HS-27A (cell line): ENCODE data around the gene SERPINA12.

Experiments
- DNase-seq: peaks from one replicate; pipeline ENCODE4 v3.0.0-alpha.2; 2012; ENCODE audit warnings: low read depth, missing footprints

SERPINA12 gene

DNA sequence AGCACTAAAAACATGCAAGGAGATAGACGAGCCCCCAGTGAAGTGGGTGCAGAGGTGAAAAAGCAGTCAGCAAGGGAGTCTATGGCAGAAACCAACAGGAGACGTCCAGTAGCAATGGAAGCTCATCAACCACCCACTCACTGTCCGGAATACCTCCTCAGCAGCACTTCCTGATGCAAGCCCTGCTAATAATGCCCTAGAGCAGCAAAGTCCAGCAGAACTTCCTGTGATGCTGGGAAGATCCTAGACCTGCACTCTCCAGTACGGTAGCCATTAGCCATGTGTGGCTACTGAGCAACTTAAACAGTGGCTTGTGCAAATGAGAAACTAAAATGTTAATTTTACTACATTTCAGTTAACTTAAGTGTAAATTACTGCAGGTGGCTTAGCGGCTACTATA, 44.2 kb downstream of the SERPINA12 start:
- DNase-seq = no peak

DNA sequence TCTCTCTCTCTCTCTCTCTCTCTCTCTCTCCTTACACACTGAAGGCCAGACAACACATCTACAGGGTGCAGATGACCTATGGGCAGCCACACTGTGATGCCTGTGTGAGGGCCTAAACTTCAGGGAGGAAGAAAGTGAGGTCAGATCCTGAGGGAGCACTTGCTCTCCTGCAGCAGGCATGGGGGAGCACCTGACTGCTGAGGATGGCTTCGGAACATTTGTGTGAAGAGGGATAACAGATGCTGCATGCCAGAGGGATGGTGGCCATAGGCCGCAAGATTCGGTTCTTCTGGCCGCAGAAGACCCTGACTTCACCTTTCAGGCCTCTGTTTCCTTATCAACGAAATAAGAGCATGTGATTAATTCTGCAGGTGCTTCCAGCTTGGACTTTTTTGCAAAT, 45.0 kb downstream of the SERPINA12 start:
- DNase-seq = no peak

DNA sequence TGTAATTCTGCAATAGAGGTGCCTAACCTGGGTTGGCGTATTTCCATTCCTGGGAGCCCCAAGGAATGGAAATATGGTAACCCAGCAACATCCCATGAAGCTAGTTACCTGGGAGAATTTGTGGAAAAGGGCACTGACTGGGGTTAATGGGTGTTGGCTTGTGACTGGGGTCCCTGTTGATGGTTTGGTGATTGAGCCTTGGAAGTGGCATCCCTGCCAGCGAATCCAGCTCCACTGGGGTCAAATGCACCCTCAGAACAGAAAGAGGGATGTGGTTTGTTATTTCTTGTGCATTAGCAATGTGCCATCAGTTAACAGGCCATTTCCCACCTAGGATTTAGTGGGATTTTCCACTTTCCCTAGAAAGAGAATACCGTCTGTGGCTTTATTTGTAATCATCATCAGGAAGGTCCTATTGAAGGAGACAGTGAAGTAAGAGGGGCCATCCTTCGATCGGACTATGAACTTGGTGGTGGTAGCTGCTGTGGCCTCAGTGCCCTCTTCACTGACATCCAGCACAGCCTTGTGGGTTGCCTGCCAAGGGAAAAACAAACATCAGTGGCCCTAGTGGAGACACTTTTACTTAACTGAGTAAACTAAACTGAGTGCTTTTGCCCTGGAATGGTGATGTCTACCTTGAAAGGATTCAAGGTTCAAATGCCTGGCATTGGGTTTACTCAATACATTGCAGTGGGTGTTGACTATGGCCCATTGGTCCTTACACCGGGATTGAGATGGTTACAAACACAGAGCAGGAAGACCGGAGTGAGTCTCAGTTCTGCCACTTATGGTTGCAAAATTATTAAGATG, 46.3 kb downstream of the SERPINA12 start:
- no peak for DNase-seq

DNA sequence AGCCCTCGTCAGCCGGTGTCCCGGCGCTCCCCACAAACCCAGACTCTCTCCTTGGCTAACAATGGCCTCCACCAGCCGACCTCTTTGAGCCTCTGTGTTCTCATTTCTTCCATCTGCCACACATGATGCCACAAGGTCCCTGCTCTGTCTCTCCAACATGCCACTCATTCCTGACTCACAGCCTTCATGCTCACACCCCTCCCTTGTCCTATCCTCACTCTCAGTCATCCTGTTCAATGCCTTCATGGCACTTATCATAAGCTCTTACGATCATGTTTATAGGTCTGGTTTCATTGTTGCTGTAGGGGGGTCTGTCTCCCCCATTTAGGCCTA, 47.1 kb downstream of the SERPINA12 start:
- no peak for DNase-seq

DNA sequence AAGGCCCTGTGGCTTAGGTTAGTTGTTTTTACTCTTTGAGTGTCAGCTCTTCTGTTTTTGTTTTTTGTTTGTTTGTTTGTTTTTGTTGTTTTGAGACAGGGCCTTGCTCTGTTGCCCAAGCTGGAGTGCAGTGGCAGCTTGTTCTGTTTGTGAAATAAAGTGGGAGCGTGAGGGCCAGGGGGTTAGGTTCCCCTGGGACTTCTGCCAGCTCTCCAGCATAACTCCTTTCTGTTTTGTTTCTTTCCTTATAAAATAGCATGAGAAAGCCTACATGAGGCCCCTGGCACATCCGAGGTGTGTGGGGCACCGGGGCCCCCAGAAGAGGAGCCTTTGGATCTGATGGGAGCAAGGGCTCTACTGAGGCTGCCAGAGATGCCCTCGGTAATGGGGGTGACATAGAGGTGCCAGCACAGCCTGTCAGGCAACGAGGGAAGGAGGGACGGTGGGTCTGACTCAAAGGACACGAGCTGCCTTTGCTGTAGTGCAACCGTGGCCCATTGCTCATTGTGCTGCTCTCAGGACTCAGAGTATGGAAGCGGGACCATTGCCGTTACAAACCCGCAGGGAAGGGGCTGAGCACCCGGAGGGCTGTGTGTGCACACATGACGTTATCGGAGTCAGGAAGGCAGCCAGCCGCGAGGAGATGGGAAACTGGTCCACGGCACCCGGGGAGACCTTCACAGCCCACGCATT, 47.6 kb downstream of the SERPINA12 start:
- DNase-seq = no peak

DNA sequence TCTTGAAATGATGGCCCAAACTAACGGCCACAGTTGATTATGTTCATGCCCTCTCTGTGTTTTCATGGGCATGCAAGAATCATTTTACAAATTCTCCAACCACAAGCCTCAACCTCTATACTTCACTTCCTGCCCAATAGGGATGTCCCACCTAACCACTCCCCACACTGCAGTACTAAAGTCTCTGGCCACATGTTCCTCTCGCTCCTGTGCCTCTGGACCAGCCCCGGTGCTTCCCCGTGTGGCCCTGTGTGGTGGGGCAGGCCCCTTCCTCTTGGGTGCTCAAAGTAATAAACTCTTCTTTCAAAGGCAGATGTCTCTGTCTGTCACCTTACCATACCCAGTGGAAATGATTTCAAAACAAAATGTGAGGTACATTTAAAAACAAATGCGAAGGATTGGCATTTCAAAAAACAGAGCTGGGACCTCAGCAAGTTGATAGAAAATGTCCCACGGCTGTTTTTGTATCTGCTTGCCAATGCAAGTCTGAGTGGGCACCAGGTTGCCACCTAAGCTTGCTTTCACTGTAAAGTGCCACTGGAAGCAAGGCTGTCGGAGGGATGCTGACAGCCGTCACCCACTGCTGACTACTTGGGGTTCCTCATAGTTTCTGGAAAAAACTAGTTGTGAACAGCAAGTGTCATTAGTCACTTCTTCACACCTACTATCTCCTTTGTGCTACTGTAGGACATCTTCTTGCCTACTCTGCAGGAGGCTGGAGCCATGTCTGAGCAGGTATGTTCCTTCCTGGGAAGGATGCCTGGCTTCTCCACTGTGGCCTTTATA, 48.4 kb downstream of the SERPINA12 start:
- no peak for DNase-seq

DNA sequence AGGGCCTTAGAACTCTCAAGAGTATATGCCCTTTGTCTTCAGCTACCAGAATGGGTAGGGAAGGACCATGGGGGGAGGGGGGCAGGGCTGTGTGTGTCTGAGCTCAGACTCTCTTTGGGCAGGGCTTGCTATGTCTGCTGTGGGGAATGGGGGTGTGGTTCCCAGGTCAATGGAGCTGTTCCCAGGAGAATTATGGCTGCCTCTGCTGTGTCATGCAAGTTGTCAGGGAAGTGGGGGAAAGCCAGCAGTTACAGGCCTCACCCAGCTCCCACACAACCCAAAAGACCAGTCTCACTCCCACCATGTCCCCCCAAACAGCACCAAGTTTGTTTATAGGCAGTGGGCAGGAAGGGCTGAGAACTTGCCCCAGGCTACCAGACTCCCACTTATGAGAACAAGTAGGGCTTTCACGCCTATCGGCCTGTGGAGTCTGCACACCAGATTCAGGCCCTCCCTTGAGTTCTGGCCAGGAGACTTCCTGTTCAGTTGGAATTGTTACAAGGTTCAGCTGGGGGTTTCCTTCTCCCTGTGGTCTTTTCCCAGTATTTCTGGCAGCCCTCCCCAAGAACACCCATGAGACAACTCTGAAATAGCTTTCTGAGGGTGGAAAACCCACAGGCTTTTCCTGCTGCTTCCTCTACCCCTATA, 50.6 kb downstream of the SERPINA12 start:
- no peak for DNase-seq

DNA sequence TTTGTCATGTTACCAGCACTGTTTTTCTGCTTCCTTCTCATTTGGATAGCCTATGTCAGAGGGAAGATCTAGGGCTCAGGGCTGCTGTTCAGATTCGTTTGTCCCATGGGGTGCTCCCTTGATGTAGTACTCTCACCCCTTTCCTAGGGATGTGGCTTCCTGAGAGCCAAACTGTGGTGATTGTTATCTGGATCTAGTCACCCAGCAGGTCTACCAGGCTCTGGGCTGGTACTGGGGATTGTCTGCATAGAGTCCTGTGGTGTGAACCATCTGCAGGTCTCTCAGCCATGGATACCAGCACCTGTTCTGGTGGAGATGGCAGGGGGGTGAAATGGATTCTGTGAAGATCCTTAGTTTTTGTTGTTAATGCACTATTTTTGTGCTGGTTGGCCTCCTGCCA, 51.2 kb downstream of the SERPINA12 start:
- no peak for DNase-seq

DNA sequence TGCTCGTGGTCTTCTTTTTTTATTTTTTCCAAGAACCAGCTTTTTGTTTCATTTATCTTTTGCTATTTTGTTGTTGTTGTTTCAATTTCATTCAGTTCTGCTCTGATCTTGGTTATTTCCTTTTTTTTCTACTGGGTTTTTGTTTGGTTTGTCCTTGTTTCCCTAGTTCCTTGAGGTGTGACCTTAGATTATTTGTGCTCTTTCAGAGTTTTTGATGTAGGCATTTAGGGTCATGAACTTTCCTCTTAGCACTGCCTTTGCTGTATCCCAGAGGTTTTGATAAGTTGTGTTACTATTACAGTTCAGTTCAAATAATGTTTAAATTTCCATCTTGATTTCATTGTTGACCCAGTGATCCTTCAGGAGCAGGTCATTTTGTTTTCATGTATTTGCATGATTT, 53.3 kb downstream of the SERPINA12 start:
- no peak for DNase-seq

DNA sequence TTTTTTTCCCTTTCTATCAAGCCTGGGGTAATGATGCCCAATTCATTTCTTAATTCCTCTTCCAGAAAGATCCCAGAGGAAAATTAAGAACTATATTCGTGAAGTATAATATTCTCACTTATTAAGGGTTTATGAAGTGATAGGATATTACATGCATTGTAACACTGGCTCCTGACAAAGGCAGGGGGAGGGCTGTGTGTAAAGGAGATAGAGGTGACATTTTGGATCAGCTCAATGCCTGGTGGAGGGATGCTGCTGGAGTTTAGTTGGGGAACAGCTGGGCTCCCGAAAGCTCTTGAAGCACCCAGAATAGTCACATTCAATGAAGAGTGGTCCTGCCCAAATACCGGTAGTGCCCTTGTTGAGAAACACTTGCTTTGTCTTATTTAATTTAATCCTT, 57.4 kb downstream of the SERPINA12 start:
- DNase-seq = no peak

DNA sequence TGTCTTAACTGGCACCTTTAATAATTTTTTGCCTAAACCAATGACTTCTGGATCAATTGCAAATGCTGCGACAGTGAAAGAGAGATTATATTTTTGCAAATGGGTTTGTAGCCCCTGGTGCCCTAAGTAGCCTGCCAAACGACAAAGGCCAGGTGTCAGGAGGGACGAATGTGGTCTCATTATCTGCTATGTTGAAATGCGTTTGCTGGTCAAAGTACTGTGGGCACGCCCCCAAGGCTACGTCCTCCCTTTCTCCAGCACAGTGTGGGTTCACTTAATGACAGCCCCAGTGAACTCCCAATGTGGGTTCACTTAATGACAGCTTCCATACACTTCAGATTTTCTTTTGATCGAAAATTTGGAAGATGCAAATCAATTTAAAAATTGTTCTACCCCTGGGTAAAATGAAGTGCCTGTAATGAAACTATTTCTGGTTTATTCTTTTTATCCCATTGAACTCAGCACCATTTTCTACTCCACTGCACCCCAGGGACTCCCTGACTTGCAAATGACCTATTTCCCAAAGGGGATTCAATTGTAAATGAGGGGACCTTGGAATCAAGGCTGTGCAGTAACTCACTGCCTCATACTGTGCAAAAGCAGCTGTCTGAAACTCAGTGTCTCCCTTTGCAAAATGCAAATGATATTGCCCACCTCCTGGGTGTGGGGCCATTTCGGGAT, 58.0 kb downstream of the SERPINA12 start:
- no peak for DNase-seq

DNA sequence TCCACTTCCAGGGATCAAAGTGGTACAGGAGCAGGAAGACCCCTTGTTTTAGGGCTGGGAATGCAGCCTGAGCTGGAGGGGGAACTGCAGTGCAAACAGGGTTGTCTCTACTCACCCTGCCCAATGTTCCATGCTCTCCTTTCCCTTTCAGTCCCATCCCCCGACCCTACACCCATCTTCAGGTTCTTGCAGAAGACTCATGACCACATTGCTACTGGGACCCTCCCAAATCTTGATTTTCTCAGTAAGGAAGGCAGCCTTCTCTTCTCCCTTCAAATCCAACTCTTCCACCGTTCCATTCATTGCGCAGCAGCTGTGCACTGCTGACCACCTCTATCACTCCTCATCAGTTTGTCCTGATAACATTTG, 58.6 kb downstream of the SERPINA12 start:
- no peak for DNase-seq

DNA sequence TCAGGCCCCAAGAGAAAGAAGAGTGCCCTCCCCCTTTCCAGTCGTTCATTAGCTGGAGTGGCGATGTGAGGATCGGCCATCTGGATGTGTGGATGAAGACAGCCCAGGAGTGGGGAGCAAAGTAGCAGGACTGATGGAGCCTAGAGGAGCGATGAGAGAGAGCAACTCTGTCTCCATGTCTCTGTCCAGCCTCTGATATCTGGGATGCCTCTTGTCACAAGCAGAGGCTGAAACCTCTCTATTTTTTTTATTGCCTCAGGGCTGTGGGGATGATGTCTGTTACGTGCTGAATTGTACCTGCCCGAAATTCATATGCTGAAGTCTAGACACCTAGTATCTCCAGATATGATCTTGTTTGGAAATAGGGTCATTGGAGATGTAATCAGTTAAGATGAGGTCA, 59.3 kb downstream of the SERPINA12 start:
- DNase-seq = no peak

DNA sequence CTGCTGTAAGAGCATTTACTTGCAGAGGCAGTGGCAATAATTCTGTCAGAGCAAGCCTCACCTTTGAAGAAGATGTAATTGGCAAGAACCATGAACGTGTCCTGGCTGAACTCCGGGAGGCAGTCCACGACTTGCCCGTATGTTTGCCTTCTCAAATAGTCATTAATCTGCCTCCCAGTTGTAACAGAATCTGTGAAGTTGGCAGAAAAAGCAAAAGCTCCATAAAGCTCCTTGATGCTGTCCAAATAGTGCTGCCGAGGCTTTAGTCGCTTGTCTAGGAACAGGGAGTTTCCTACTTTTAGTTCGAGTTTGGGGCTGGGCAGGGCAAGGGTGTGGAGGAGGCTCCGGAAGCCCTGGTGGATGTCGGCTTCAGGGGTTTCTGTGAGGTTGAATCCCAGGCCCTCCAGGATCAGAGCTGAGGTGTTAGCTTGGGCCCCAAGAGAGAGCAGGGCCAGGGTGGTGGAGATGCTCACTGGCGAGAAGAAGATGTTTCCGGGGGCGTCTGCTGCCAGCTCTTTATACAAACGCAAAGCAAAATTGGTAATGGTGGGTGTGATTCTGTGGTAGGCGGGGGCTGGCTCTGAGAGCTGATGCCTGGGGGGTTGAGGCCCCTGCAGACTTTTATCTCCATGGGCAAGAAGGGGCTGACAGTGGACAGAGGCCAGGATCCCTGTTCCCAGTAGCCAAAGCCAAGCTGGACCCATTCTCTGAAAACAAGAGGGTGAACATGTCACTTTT, 61.0 kb downstream of the SERPINA12 start:
- DNase-seq = no peak

DNA sequence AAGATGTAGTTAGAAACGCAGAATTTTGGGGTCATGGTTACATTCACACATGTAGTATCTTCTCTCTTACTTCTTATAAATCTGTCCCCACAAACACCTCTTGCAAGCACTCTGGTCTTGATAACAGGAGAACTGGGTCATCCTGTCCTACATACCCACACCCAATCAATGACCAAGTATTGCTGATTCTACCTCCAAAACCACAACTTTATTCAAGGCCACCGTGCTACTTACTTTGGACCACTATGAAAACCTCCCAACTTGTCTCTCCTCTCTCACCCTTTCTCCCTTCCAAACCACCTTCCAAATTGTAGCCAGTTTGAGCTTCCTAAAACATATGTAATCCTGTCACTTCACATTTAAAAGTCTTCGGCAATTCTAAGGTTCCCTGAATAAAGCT, 62.1 kb downstream of the SERPINA12 start:
- no peak for DNase-seq

DNA sequence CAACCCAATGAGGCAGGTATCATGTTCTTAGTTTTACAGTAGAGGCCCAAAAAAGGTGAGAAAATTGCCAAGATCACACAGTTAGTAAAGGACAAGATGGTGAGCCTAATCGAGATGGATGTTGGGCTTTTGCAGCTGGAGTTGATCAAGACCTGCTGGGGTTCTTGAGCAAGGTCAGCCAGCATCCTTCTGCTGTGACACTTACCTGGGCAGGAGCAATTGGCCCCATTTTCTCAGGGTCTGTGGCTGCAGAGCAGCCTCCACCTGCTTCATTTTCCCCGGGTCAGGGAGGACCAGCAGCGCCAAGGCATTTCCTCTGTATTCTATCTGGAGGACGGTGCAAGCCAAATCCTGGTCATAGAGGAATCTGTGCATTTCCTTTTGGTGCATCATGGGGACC, 63.1 kb downstream of the SERPINA12 start:
- DNase-seq = no peak

DNA sequence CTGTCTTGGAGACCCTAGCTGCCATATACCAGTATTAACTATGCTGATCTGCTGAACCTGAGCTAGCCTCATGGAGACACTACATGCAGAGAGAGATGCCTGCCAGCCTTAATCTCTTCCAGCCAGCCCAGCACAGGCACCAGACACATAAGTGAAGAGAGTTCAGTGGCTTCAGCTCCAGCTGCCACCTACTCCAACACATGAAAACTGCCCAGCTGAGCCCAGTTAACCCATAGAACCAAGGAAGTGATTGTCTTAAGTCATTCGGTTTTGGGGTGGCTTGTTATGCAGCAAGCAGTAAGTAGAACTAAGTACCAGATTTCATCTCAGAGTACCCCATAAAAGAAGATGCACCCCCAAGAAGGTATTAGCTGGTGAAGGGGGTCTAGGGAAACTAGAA, 64.3 kb downstream of the SERPINA12 start:
- DNase-seq = no peak

DNA sequence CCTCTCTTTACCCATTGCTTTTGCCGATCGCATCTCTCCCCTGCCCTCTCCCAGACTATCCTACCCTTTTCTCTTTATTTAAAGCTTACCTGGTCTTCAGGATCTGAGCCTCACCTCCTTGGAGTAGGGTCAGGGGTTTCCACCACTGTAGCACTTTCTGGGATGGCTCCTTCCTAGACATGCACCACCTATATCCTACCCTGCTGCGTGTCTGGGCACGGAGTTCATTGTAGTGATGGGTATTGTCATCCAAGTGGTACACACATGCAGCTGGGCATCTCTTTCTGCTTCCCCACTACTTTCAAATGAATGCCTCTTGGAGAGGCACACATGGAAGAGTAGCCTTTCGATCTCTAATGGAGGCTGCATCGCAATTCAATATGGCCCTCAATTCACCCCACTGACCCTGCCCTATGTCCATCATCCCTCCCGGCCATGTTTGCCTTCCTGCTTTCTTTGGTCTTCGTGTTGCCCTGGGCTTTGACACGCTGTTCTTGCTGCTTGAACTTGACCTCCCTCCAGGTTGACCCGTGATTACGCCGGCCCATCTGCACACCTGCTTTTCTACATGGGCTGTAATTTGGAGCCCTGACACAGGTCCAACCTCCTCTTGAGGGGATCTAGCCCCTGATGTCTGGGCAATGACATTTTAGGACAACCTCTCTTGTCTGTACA, 67.6 kb downstream of the SERPINA12 start:
- DNase-seq = no peak

DNA sequence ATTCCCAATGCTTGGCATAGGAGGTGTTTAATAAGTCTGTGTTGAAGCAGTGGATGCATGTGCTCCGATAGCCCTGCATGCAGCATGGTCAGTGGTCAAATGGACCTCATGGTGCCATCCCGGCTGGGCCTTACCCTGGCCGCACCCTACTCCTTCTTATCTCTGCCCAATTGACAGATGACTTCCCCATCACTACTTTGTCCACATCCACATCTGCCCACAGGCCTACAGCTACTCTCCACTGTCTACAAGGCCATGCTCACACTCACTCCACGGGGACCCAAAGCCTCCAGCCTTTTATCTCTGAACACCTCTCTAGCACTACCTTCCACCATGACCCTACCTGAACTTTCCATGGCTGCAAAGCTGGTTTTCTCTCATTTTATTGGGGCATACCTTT, 68.1 kb downstream of the SERPINA12 start:
- DNase-seq = no peak

DNA sequence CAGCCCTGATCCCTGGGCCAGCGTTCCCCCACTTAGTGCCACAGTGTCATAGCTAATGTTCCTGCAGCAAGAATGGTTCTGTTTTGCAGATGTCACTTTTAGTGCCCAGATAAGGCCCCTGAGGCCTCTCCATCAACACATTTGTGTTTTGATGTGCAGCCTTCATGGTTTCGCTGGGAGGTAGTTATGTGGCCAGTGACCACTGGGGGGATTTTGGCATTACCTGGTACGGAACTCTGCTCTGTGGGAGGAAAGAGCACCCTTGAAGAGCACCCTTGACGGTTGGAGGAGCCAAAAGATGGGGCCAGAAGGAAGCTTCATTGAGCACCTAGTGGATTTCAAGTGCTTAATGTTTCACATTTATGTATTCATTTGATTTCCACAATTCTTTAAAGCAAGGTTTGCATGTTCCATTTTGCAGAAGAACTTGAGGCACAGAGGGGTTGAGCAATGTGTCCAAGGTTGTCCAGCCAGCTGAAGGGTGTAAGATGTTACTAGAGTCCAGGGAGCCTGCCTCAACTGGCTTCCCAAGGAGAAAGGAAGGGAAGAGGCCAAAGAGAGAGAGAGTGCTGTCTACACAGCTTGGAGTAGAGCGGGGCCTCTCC, 69.7 kb downstream of the SERPINA12 start:
- no peak for DNase-seq
